B cell (primary cell): ENCODE results near the gene PLD5. TPM values are rescaled to one million over a fixed set of nuclear protein-coding genes. Genes with fewer than 3 reads are reported as not detected.

Experiments used
- ATAC-seq: fragments of 200-7000 bp; cut with Tn5 transposase; one replicate; pipeline ENCODE4 v1.10.0; 2021; ENCODE audit warnings: low read depth, mild to moderate bottlenecking, moderate number of reproducible peaks, moderate library complexity
- CTCF ChIA-PET: fragments of 350-600 bp; sonication (Branson Sonifier 250); formaldehyde crosslinking; loops from one replicate; lab custom pipeline; 2021; ENCODE audit warnings: antibody characterized with exemption, inconsistent platforms; lab: Charles Lee
- POLR2A ChIA-PET: fragments of 350-600 bp; sonication (Branson Sonifier 250); formaldehyde crosslinking; loops from one replicate; lab custom pipeline; 2021; ENCODE audit warnings: antibody characterized with exemption; lab: Charles Lee
- DNase-seq: peaks from one replicate; pipeline ENCODE4 v3.0.0; 2013
- H2AFZ ChIP-seq: 2 replicates; pipeline ENCODE4 v1.6.1; 2012; ENCODE audit warnings: mild to moderate bottlenecking, low read depth, low read length; ENCODE audit not compliant: insufficient read depth, poor library complexity, severe bottlenecking
- H3K27ac ChIP-seq, 2 donors: 1 replicate in 1 of 2; 2 replicates in 1 of 2; pipeline ENCODE4 v1.5.1; 2012 to 2013; ENCODE audit warnings: low read length in 2 of 2, mild to moderate bottlenecking in 2 of 2, moderate library complexity in 1 of 2
- H3K27me3 ChIP-seq, 4 experiments: fragments of 200-600 bp in 1 of 4; sonication (generic) in 1 of 4; replicated peaks in 1 of 4; 1 replicate in 2 of 4; 2 replicates in 2 of 4; pipeline versions ENCODE4 v1.6.1 to v1.7.0; 2013 to 2016; ENCODE audit warnings: low read length in 3 of 4, mild to moderate bottlenecking in 2 of 4, mixed read lengths in 1 of 4, moderate library complexity in 1 of 4; ENCODE audit not compliant: insufficient read depth in 4 of 4, control insufficient read depth in 3 of 4; ENCODE audit errors: control extremely low read depth in 1 of 4
- H3K36me3 ChIP-seq, 2 experiments: replicated peaks in 1 of 2; 1 replicate in 1 of 2; 2 replicates in 1 of 2; pipeline versions ENCODE4 v1.6.1 to v1.7.1; 2013; ENCODE audit warnings: low read length in 1 of 2; ENCODE audit not compliant: insufficient read depth in 2 of 2, control insufficient read depth in 1 of 2; ENCODE audit errors: control extremely low read depth in 1 of 2, extremely low read depth in 1 of 2
- H3K4me1 ChIP-seq, 2 donors: fragments of 200-600 bp in 1 of 2; sonication (generic) in 1 of 2; 1 replicate in 1 of 2; 2 replicates in 1 of 2; pipeline versions ENCODE4 v1.5.1 to v1.6.1; 2013 to 2017; ENCODE audit warnings: low read length in 2 of 2; ENCODE audit not compliant: control insufficient read depth in 2 of 2, insufficient read depth in 2 of 2
- H3K4me2 ChIP-seq: replicated peaks from 2 replicates; pipeline ENCODE3; 2012; ENCODE audit warnings: mild to moderate bottlenecking, low read depth, low read length; ENCODE audit not compliant: poor library complexity, severe bottlenecking
- H3K4me3 ChIP-seq, 5 experiments: fragments of 200-600 bp in 1 of 5; sonication (generic) in 1 of 5; 1 replicate in 3 of 5; 2 replicates in 2 of 5; pipeline versions ENCODE4 v1.5.1 to v1.7.0; 2011 to 2016; ENCODE audit warnings: low read length in 4 of 5, mild to moderate bottlenecking in 4 of 5, low read depth in 2 of 5, control low read depth in 1 of 5, moderate library complexity in 1 of 5; ENCODE audit not compliant: insufficient read depth in 1 of 5; ENCODE audit errors: control extremely low read depth in 1 of 5, extremely low read depth in 1 of 5
- H3K79me2 ChIP-seq: fragments of 200-600 bp; sonication (generic); one replicate; pipeline ENCODE4 v1.6.0; 2016; ENCODE audit warnings: low read length; ENCODE audit not compliant: control insufficient read depth, insufficient read depth
- H3K9ac ChIP-seq: fragments of 200-600 bp; sonication (generic); 2 replicates; pipeline ENCODE4 v1.6.1; 2017; ENCODE audit warnings: mild to moderate bottlenecking, low read length, moderate library complexity
- H3K9me3 ChIP-seq, 3 donors: one replicate each; pipeline versions ENCODE4 v1.6.1 to v1.7.1; 2013; ENCODE audit warnings: low read length in 2 of 3; ENCODE audit not compliant: control insufficient read depth in 2 of 3, insufficient read depth in 1 of 3; ENCODE audit errors: control extremely low read depth in 1 of 3
- H4K20me1 ChIP-seq: 2 replicates; pipeline ENCODE4 v1.6.0; 2012; ENCODE audit warnings: mild to moderate bottlenecking, low read length; ENCODE audit not compliant: insufficient read depth, control insufficient read depth, poor library complexity, severe bottlenecking
- H3K27ac Mint-ChIP-seq: one replicate; pipeline ENCODE4 v1.8.0; 2021; ENCODE audit warnings: mixed read lengths
- H3K27me3 Mint-ChIP-seq: one replicate; pipeline ENCODE4 v1.8.0; 2021; ENCODE audit warnings: mixed read lengths
- H3K4me1 Mint-ChIP-seq: one replicate; pipeline ENCODE4 v1.8.0; 2021; ENCODE audit warnings: mixed read lengths
- H3K4me3 Mint-ChIP-seq: one replicate; pipeline ENCODE4 v1.8.0; 2021; ENCODE audit warnings: mixed read lengths
- H3K9me3 Mint-ChIP-seq: one replicate; pipeline ENCODE4 v1.8.0; 2022; ENCODE audit warnings: mixed read lengths; ENCODE audit not compliant: insufficient read depth
- CTCF ChIP-seq: fragments of 200-600 bp; IDR thresholded peaks from one replicate; pipeline ENCODE4 v1.8.0; 2022; ENCODE audit warnings: antibody characterized with exemption, mild to moderate bottlenecking
- EZH2 ChIP-seq: IDR thresholded peaks from 2 replicates; pipeline ENCODE4 v1.6.1; 2012; ENCODE audit warnings: borderline replicate concordance, low read depth, mild to moderate bottlenecking, moderate library complexity, low read length; ENCODE audit not compliant: insufficient read depth, poor library complexity, severe bottlenecking
- WGBS: methylation state at CpG from one replicate; pipeline ENCODE4 v1.1.5; 2013; ENCODE audit warnings: missing lambda C conversion rate; ENCODE audit not compliant: insufficient coverage; 5-methylcytosine and 5-hydroxymethylcytosine counted together
- intact Hi-C: fragments of 100-400 bp; cut with micrococcal nuclease; formaldehyde crosslinking; loops from one replicate; pipeline ENCODE4 v1.10.0; 2022
- polyA plus RNA-seq: library from polyadenylated mRNA; depleted of rRNA; stranded (reverse); fragments of >200 nt; gene quantifications from 2 replicates; pipeline ENCODE4 v1.2.3, GENCODE V29; 2012
- total RNA-seq, 2 donors: library from RNA; stranded (reverse); fragments of 120-200 nt in 1 of 2; gene quantifications; 1 replicate in 1 of 2; 2 replicates in 1 of 2; pipeline versions ENCODE4 v1.2.3 to v1.2.4, GENCODE V29; 2013 to 2022

PLD5 gene
- total and polyA plus RNA-seq, 2 donors (not counting 1 experiment from before 2014, with no cell fraction given), result 0.37 to 1.9 TPM

GRCh38 chr1:242146652-242147051, 377.8 kb downstream of the PLD5 start:
- intact Hi-C loops, result no loop called here
- H3K4me2 ChIP-seq, result no peak overlapping the region
- 62% methylated on average over 2 of the region's 3 CpGs for WGBS
- H4K20me1 ChIP-seq, result no peaks in the 10 kb centered on the region
- H3K9me3 Mint-ChIP-seq, result peaks cover 5% of the 10 kb centered on the region
- peaks cover 5% of the 10 kb centered on the region for H3K27me3 Mint-ChIP-seq
- H3K27me3 ChIP-seq, result no peaks in the 10 kb centered on the region
- no peak overlapping the region for H3K4me3 Mint-ChIP-seq
- no peaks in the 10 kb centered on the region for H3K79me2 ChIP-seq
- H3K9ac ChIP-seq, result no peak overlapping the region
- no peak for TF ChIP-seq EZH2
- no peak for TF ChIP-seq CTCF
- peaks cover 0 to 4% (median 0%) of the 10 kb centered on the region in 3 donors for H3K9me3 ChIP-seq
- no peak overlapping the region for H3K27ac ChIP-seq
- no peak overlapping the region for H3K27ac Mint-ChIP-seq
- H3K4me1 ChIP-seq, result no peaks in the 10 kb centered on the region
- ChIA-PET CTCF (no interaction called here), POLR2A (no interaction called here)
- H3K36me3 ChIP-seq, result no peaks in the 10 kb centered on the region
- H2AFZ ChIP-seq, result no peak overlapping the region
- no peak for ATAC-seq
- H3K4me3 ChIP-seq, result no peak overlapping the region
- no peak for DNase-seq
- H3K4me1 Mint-ChIP-seq, result no peaks in the 10 kb centered on the region

- Mint-ChIP-seq H3K4me3 (no peak overlapping the region), H3K4me1 (no peaks in the 10 kb centered on the region), H3K27me3 (peaks cover 14% of the 10 kb centered on the region), H3K27ac (no peak overlapping the region), H3K9me3 (no peaks in the 10 kb centered on the region)
- Histone ChIP-seq H3K4me3 (no peak overlapping the region), H4K20me1 (no peaks in the 10 kb centered on the region), H3K79me2 (no peaks in the 10 kb centered on the region), H3K36me3 (no peaks in the 10 kb centered on the region), H3K4me2 (no peak overlapping the region), H3K9me3 (no peaks in the 10 kb centered on the region), H2AFZ (no peak overlapping the region), H3K9ac (no peak overlapping the region), H3K27me3 (peaks cover 0 to 8% (median 0%) of the 10 kb centered on the region in 4 experiments), H3K4me1 (no peaks in the 10 kb centered on the region), H3K27ac (no peak overlapping the region)
- DNase-seq (no peak), ATAC-seq (no peak)
- WGBS, result 86% methylated on average over 1 of the region's 1 CpG
- TF ChIP-seq CTCF (no peak), EZH2 (no peak)
- ChIA-PET CTCF (no interaction called here), POLR2A (no interaction called here)
- intact Hi-C loops, result no loop called here
These were observed 383.7 kb downstream of the PLD5 start for GRCh38 chr1:242140836-242141235.
